ENCODE data around the gene SUPT3H.

SUPT3H gene

GRCh38 chr6:45388328-45388727 is 10.6 kb upstream of the SUPT3H start:
- DNase-seq (ENCODE audit: low spot score), result no peak

GRCh38 chr6:45387236-45387635 is 9.5 kb upstream of the SUPT3H start:
- peak; percentile 12 for DNase-seq (ENCODE audit: low spot score)

- no peak for DNase-seq (ENCODE audit: low spot score)
Measured at GRCh38 chr6:45386501-45386900, 8.8 kb upstream of the SUPT3H start.

- no peak for DNase-seq (ENCODE audit: low spot score)
Measured at GRCh38 chr6:45382391-45382790, 4.7 kb upstream of the SUPT3H start.

GRCh38 chr6:45378334-45378926 is 696 bp upstream of the SUPT3H start:
- DNase-seq (ENCODE audit: low spot score), result no peak

GRCh38 chr6:45377043-45377553 is 636 bp downstream of the SUPT3H start:
- DNase-seq (ENCODE audit: low spot score), result peak; percentile 35

- peak; percentile 7 for DNase-seq (ENCODE audit: low spot score)
Measured at GRCh38 chr6:45376310-45377042, 1.3 kb downstream of the SUPT3H start.

GRCh38 chr6:45375449-45375848 is 2.3 kb downstream of the SUPT3H start:
- DNase-seq (ENCODE audit: low spot score), result no peak

- no peak for DNase-seq (ENCODE audit: low spot score)
Measured at GRCh38 chr6:45371924-45372573, 5.7 kb downstream of the SUPT3H start.

GRCh38 chr6:45369870-45370269 is 7.9 kb downstream of the SUPT3H start:
- DNase-seq (ENCODE audit: low spot score), result no peak

GRCh38 chr6:45367999-45368398 is 9.7 kb downstream of the SUPT3H start:
- DNase-seq (ENCODE audit: low spot score), result no peak

GRCh38 chr6:45366534-45366933 is 11.2 kb downstream of the SUPT3H start:
- no peak for DNase-seq (ENCODE audit: low spot score)

- no peak for DNase-seq (ENCODE audit: low spot score)
Measured at GRCh38 chr6:45365036-45365435, 12.7 kb downstream of the SUPT3H start.

GRCh38 chr6:45364466-45364865 is 13.3 kb downstream of the SUPT3H start:
- DNase-seq (ENCODE audit: low spot score), result no peak

GRCh38 chr6:45353654-45354053 is 24.1 kb downstream of the SUPT3H start:
- DNase-seq (ENCODE audit: low spot score), result no peak

- DNase-seq (ENCODE audit: low spot score), result no peak
Measured at GRCh38 chr6:45351667-45352066, 26.1 kb downstream of the SUPT3H start.

- no peak for DNase-seq (ENCODE audit: low spot score)
Measured at GRCh38 chr6:45351076-45351475, 26.7 kb downstream of the SUPT3H start.

- no peak for DNase-seq (ENCODE audit: low spot score)
Measured at GRCh38 chr6:45350186-45350710, 27.5 kb downstream of the SUPT3H start.

GRCh38 chr6:45344900-45345299 is 32.8 kb downstream of the SUPT3H start:
- DNase-seq (ENCODE audit: low spot score), result no peak

GRCh38 chr6:45328523-45328922 is 49.2 kb downstream of the SUPT3H start:
- DNase-seq (ENCODE audit: low spot score), result no peak

- peak; percentile 60 for DNase-seq (ENCODE audit: low spot score)
Measured at GRCh38 chr6:45327956-45328522, 49.7 kb downstream of the SUPT3H start, which contains the start of gene RUNX2. Gene RUNX2 (plus strand): TSS chr6:45328330. CDS start chr6:45328727, 397 bp downstream.

GRCh38 chr6:45326698-45327417 is 50.9 kb downstream of the SUPT3H start:
- DNase-seq (ENCODE audit: low spot score), result no peak

All from kidney tubule cell (primary cell).